Esophagus muscularis mucosa (tissue), 4 donors: ENCODE results near the gene TNIP3. TPM values are rescaled to one million over a fixed set of nuclear protein-coding genes. Genes with fewer than 3 reads are reported as not detected.

ENCODE experiments used
- DNase-seq: peaks from one replicate; pipeline ENCODE4 v3.0.0-alpha.2; 2017; ENCODE audit errors: extremely low spot score
- H3K27ac ChIP-seq, 4 donors: fragments of 200-600 bp; sonication (generic); replicated peaks in 1 of 4; 1 replicate in 3 of 4; 2 replicates in 1 of 4; pipeline ENCODE4 v1.5.1; 2016 to 2019; ENCODE audit warnings: mild to moderate bottlenecking in 1 of 4
- H3K27me3 ChIP-seq, 4 donors: fragments of 200-600 bp; sonication (generic); one replicate each; pipeline versions ENCODE4 v1.5.1 to v1.6.0; 2016 to 2019
- H3K36me3 ChIP-seq, 4 donors: fragments of 200-600 bp; sonication (generic); one replicate each; pipeline ENCODE4 v1.5.1; 2016 to 2019
- H3K4me1 ChIP-seq, 4 donors: fragments of 200-600 bp; sonication (generic); one replicate each; pipeline ENCODE4 v1.5.1; 2016 to 2019
- H3K4me3 ChIP-seq, 4 donors: fragments of 200-600 bp; sonication (generic); 1 replicate in 2 of 4; 2 replicates in 2 of 4; pipeline ENCODE4 v1.5.1; 2016 to 2019; ENCODE audit warnings: mild to moderate bottlenecking in 4 of 4, moderate library complexity in 1 of 4
- H3K9me3 ChIP-seq, 4 donors: fragments of 200-600 bp; sonication (generic); 1 replicate in 3 of 4; 2 replicates in 1 of 4; pipeline ENCODE4 v1.5.1; 2016 to 2019
- CTCF ChIP-seq, 3 experiments: fragments of 200-600 bp in 2 of 3; fragments of 450-650 bp in 1 of 3; sonication (generic) in 2 of 3; IDR thresholded peaks; one replicate each; pipeline ENCODE4 v1.5.1; 2017 to 2019; ENCODE audit warnings: antibody characterized with exemption in 3 of 3, mild to moderate bottlenecking in 2 of 3, moderate library complexity in 1 of 3
- EP300 ChIP-seq: sonication (generic); formaldehyde crosslinking; IDR thresholded peaks from one replicate; pipeline ENCODE4 v1.6.1; 2017; ENCODE audit warnings: antibody characterized with exemption
- POLR2A ChIP-seq: fragments of 450-650 bp; IDR thresholded peaks from one replicate; pipeline ENCODE4 v1.6.1; 2017; ENCODE audit warnings: antibody characterized with exemption, moderate library complexity, mild to moderate bottlenecking, low read depth
- POLR2AphosphoS5 ChIP-seq, 2 donors: sonication (generic); formaldehyde crosslinking; IDR thresholded peaks; one replicate each; pipeline ENCODE4 v1.6.1; 2017; ENCODE audit warnings: antibody characterized with exemption in 2 of 2
- WGBS: methylation state at CpG from one replicate; pipeline ENCODE4 v1.1.5; 2018; 5-methylcytosine and 5-hydroxymethylcytosine counted together
- intact Hi-C: fragments of 100-400 bp; cut with DNase I; formaldehyde crosslinking; loops from one replicate; pipeline ENCODE4 v1.15.1; 2023
- total RNA-seq, 4 donors: library from RNA; depleted of rRNA; stranded (reverse); fragments of >200 nt; gene quantifications; one replicate each; pipeline versions ENCODE4 v1.1.0 to v1.2.1, GENCODE V29; 2016

The TNIP3 gene
- total RNA-seq, 4 donors from 2014 or later = 2.2 TPM; not detected in 3

- intact Hi-C loops = no loop called here
- no peaks in the 10 kb centered on the region for H3K4me1 ChIP-seq
- H3K27me3 ChIP-seq = no peaks in the 10 kb centered on the region
- DNase-seq = no peak
- H3K36me3 ChIP-seq = no peaks in the 10 kb centered on the region
- H3K27ac ChIP-seq = no peak overlapping the region
- WGBS = 75% methylated on average over 3 of the region's 3 CpGs
- no peaks in the 10 kb centered on the region for H3K9me3 ChIP-seq
- H3K4me3 ChIP-seq = no peak overlapping the region
- TF ChIP-seq EP300 (no peak), POLR2A (no peak), POLR2AphosphoS5 (IDR thresholded peaks at IDR 0.05) (no peak), CTCF (IDR thresholded peaks at IDR 0.05) (no peak)
Measured at GRCh38 chr4:121200795-121201472, 36.8 kb upstream of the TNIP3 start.

GRCh38 chr4:121199742-121200561 is 35.8 kb upstream of the TNIP3 start:
- H3K4me1 ChIP-seq = no peaks in the 10 kb centered on the region

GRCh38 chr4:121198251-121198650 is 34.1 kb upstream of the TNIP3 start:
- Histone ChIP-seq H3K9me3 (no peaks in the 10 kb centered on the region), H3K4me1 (no peaks in the 10 kb centered on the region), H3K27me3 (no peaks in the 10 kb centered on the region), H3K27ac (no peak overlapping the region), H3K36me3 (no peaks in the 10 kb centered on the region), H3K4me3 (no peak overlapping the region)
- no peak for TF ChIP-seq POLR2A
- no peak for TF ChIP-seq CTCF (IDR thresholded peaks at IDR 0.05)
- no peak for TF ChIP-seq POLR2AphosphoS5 (IDR thresholded peaks at IDR 0.05)
- TF ChIP-seq EP300 = no peak
- DNase-seq = no peak
- intact Hi-C loops = loop anchor here (5.0 kb wide), 1 partner anchor 54 kb away; no protein-coding TSS in a partner anchor

More at GRCh38 chr4:121199742-121200561, 35.8 kb upstream of the TNIP3 start:
- Histone ChIP-seq H3K27ac (no peak overlapping the region), H3K4me3 (no peak overlapping the region), H3K27me3 (no peaks in the 10 kb centered on the region), H3K36me3 (no peaks in the 10 kb centered on the region), H3K9me3 (no peaks in the 10 kb centered on the region)
- DNase-seq = no peak
- intact Hi-C loops = loop anchor here (5.0 kb wide), 1 partner anchor 52 kb away; no protein-coding TSS in a partner anchor
- whole genome bisulfite sequencing = 79% methylated on average over 10 of the region's 10 CpGs
- no peak for TF ChIP-seq CTCF (IDR thresholded peaks at IDR 0.05)
- no peak for TF ChIP-seq EP300
- no peak for TF ChIP-seq POLR2A
- no peak for TF ChIP-seq POLR2AphosphoS5 (IDR thresholded peaks at IDR 0.05)

- Histone ChIP-seq H3K4me3 (no peak overlapping the region), H3K27me3 (no peaks in the 10 kb centered on the region), H3K27ac (no peak overlapping the region), H3K9me3 (no peaks in the 10 kb centered on the region), H3K36me3 (no peaks in the 10 kb centered on the region), H3K4me1 (no peaks in the 10 kb centered on the region)
- intact Hi-C loops = loop anchor here (5.0 kb wide), 1 partner anchor 57 kb away; no protein-coding TSS in a partner anchor
- no peak for DNase-seq
- TF ChIP-seq CTCF (IDR thresholded peaks at IDR 0.05) (no peak), POLR2A (no peak), EP300 (no peak), POLR2AphosphoS5 (IDR thresholded peaks at IDR 0.05) (no peak)
- 67% methylated on average over 2 of the region's 2 CpGs for WGBS
Measured at GRCh38 chr4:121195649-121196048, 31.5 kb upstream of the TNIP3 start.
